Measurements from ENCODE around the gene TIPIN. TPM values are rescaled to one million over a fixed set of nuclear protein-coding genes. Genes with fewer than 3 reads are reported as not detected.

TIPIN gene
- total and polyA plus RNA-seq, 4 experiments from 2014 or later, result 5.0 to 9.0 (median 6.4) TPM

DNA sequence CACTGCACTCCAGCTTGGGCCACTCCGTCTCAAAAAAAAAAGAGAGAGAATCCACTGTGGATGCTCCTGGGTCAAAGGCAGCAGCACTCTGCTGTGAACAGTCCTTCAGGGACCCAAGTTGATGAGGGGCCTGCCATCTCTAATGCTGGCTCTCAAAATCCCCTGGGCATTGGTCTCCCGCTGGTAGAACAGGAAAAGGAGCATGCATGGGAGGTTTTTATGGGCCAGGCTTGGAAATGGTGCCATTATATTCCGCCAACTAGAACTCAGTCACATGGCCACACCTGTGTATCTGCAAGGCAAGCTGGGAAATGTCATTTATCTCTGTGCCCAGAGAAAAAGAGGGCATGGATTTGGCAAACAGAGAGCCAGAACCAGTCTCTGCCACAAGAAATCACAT is 66.5 kb downstream of the TIPIN start:
- H3K27me3 Mint-ChIP-seq, result no peaks in the 10 kb centered on the region
- Histone ChIP-seq H3K27ac (ENCODE audit: low read depth, low read length) (no peak overlapping the region), H3K27me3 (ENCODE audit: insufficient read depth, low read length) (no peaks in the 10 kb centered on the region), H3K4me1 (ENCODE audit: insufficient read depth, low read length) (peaks cover 37% of the 10 kb centered on the region), H3K36me3 (ENCODE audit: insufficient read depth, low read length) (no peaks in the 10 kb centered on the region), H3K9me3 (ENCODE audit: control insufficient read depth in 1 of 2, low read length in 2 of 2) (no peaks in the 10 kb centered on the region), H3K4me3 (ENCODE audit: low read length in 2 of 2) (no peak overlapping the region)
- intact Hi-C loops (cut with micrococcal nuclease), result loop anchor here (5.0 to 10.0 kb wide), 2 partner anchors 97 to 425 kb away; partner anchors contain the start of genes MAP2K1 and RAB11A
- no peaks in the 10 kb centered on the region for H3K36me3 Mint-ChIP-seq
- no peak for DNase-seq
- peaks cover 27 to 39% (median 34%) of the 10 kb centered on the region in 4 donors for H3K4me1 Mint-ChIP-seq
- H3K27ac Mint-ChIP-seq, result peak overlapping the region in 4 of 7 donors; percentile 18 to 68 (median 56)
- ChIA-PET POLR2A (ENCODE audit: partially characterized antibody) (no interaction called here), CTCF (ENCODE audit: partially characterized antibody) (no interaction called here)
- H3K4me3 Mint-ChIP-seq, result peak overlapping the region in 4 of 8 donors; percentile 1 to 12 (median 4)
- H3K9me3 Mint-ChIP-seq, result no peaks in the 10 kb centered on the region

DNA sequence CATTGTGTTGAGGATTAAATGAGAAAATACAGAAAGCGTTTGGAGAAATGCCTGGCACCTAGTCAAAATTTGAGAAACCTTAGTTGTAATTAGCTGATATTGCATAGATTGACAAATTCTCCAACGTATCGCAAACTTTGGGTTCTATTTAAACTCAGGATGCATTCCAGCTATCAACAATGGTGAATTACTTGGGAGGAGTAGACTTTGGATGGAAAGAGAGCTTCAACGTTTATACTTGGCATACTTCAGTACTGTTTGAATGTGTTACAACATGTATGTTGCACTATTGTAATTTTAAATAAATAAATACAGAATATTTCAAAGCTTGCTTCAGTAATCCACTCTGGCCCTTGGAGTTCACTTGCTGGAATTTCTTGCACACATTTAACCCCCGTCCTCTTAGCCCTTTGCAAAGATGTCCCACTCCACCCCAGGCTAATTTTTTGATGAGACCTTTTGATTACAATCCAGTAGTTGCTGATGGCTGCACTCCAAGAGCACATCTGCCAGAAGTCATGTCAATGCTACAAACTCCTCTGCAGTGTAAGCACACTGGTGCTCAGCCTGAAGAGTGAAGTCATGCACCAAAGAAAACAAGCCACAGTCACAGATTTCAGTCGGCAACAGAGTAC is 67.8 kb downstream of the TIPIN start:
- no peaks in the 10 kb centered on the region for H3K36me3 ChIP-seq (ENCODE audit: insufficient read depth, low read length)
- H3K27ac Mint-ChIP-seq, result peak overlapping the region in 1 of 7 donors; percentile 11
- H3K27ac ChIP-seq (ENCODE audit: low read depth, low read length), result no peak overlapping the region
- H3K4me3 ChIP-seq (ENCODE audit: low read length in 2 of 2), result no peak overlapping the region
- H3K4me1 ChIP-seq (ENCODE audit: insufficient read depth, low read length), result peaks cover 28% of the 10 kb centered on the region
- H3K36me3 Mint-ChIP-seq, result no peaks in the 10 kb centered on the region
- H3K27me3 ChIP-seq (ENCODE audit: insufficient read depth, low read length), result no peaks in the 10 kb centered on the region
- intact Hi-C loops (cut with micrococcal nuclease), result no loop called here
- ChIA-PET POLR2A (ENCODE audit: partially characterized antibody) (interaction anchor here (1.0 kb wide), 2 partner anchors 13 to 420 kb away, joined by 3 to 4 read pairs; no protein-coding TSS in a partner anchor), CTCF (ENCODE audit: partially characterized antibody) (interaction anchor here (0.6 to 1.4 kb wide), 5 partner anchors 8 to 308 kb away, joined by 3 to 4 read pairs (median 3); partner anchors contain the start of gene MAP2K1)
- no peaks in the 10 kb centered on the region for H3K27me3 Mint-ChIP-seq
- H3K9me3 Mint-ChIP-seq, result no peaks in the 10 kb centered on the region
- DNase-seq, result no peak
- no peak overlapping the region for H3K4me3 Mint-ChIP-seq
- no peaks in the 10 kb centered on the region for H3K9me3 ChIP-seq (ENCODE audit: control insufficient read depth in 1 of 2, low read length in 2 of 2)
- peaks cover 18 to 28% (median 24%) of the 10 kb centered on the region in 4 donors for H3K4me1 Mint-ChIP-seq

DNA sequence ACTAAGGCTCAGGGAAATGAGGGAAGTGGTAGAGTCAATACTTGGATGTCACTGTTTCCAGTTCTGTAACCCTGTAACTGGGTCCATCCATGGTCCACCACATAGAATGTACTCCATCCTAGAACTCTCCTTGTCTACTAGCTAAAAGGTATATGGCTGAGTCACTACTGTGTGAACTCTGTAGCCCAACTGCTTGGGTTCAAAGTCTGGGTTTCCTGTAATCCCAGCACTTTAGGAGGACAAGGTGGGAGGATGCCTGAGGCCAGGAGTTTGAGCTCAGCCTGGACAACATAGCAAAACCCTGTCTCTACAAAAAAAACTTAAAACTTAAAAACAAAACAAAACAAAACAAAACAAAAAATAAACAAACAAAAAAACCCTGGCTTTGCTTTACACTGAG is 68.4 kb downstream of the TIPIN start:
- no peak overlapping the region for H3K27ac Mint-ChIP-seq
- Histone ChIP-seq H3K27ac (ENCODE audit: low read depth, low read length) (no peak overlapping the region), H3K4me1 (ENCODE audit: insufficient read depth, low read length) (peaks cover 28% of the 10 kb centered on the region), H3K9me3 (ENCODE audit: control insufficient read depth in 1 of 2, low read length in 2 of 2) (no peaks in the 10 kb centered on the region), H3K27me3 (ENCODE audit: insufficient read depth, low read length) (no peaks in the 10 kb centered on the region), H3K36me3 (ENCODE audit: insufficient read depth, low read length) (no peaks in the 10 kb centered on the region), H3K4me3 (ENCODE audit: low read length in 2 of 2) (no peak overlapping the region)
- DNase-seq, result no peak
- H3K9me3 Mint-ChIP-seq, result no peaks in the 10 kb centered on the region
- no peaks in the 10 kb centered on the region for H3K36me3 Mint-ChIP-seq
- ChIA-PET POLR2A (ENCODE audit: partially characterized antibody) (interaction anchor here (1.0 kb wide), 2 partner anchors 14 to 419 kb away, joined by 3 to 4 read pairs; no protein-coding TSS in a partner anchor), CTCF (ENCODE audit: partially characterized antibody) (interaction anchor here (0.6 to 1.4 kb wide), 5 partner anchors 8 to 308 kb away, joined by 3 to 4 read pairs (median 3); no protein-coding TSS in a partner anchor)
- no peaks in the 10 kb centered on the region for H3K27me3 Mint-ChIP-seq
- intact Hi-C loops (cut with micrococcal nuclease), result no loop called here
- H3K4me3 Mint-ChIP-seq, result no peak overlapping the region
- peaks cover 18 to 28% (median 24%) of the 10 kb centered on the region in 4 donors for H3K4me1 Mint-ChIP-seq

DNA sequence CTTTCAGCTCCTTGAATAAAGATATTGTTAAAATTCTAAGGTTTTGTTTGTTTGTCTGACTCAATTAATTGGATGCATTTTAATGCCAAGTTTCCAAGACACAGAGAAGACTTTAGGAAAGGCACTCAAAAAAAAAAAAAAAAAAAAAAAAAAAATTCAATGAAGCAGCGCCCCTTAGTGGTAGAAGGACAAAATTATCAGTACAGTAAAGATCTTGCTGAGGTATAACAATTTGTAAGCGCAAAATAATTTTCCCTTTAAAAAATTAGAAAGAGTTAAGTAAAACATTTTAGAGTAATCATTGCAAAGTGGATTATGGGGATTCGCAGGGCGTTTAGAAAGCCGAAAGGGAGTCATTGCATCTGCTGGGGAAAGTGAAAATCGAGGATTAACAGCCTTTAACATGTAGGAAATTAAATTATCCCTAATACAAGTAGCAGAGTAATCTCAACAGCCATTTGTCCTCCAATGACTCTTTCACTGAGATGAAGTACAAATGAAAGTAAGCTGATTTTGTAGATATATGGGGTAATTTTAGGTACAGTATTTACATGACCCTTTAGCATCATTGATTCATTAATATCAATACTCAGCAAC is 68.9 kb downstream of the TIPIN start:
- Histone ChIP-seq H3K4me1 (ENCODE audit: insufficient read depth, low read length) (peaks cover 24% of the 10 kb centered on the region), H3K9me3 (ENCODE audit: control insufficient read depth in 1 of 2, low read length in 2 of 2) (no peaks in the 10 kb centered on the region), H3K27ac (ENCODE audit: low read depth, low read length) (no peak overlapping the region), H3K4me3 (ENCODE audit: low read length in 2 of 2) (no peak overlapping the region), H3K27me3 (ENCODE audit: insufficient read depth, low read length) (no peaks in the 10 kb centered on the region), H3K36me3 (ENCODE audit: insufficient read depth, low read length) (no peaks in the 10 kb centered on the region)
- Mint-ChIP-seq H3K4me1 (peaks cover 17 to 26% (median 22%) of the 10 kb centered on the region in 4 donors), H3K4me3 (no peak overlapping the region), H3K36me3 (no peaks in the 10 kb centered on the region), H3K27ac (peak overlapping the region in 3 of 7 donors; percentile 22 to 68 (median 26)), H3K9me3 (no peaks in the 10 kb centered on the region), H3K27me3 (no peaks in the 10 kb centered on the region)
- ChIA-PET POLR2A (ENCODE audit: partially characterized antibody) (interaction anchor here (1.0 kb wide), 2 partner anchors 14 to 419 kb away, joined by 3 to 4 read pairs; no protein-coding TSS in a partner anchor), CTCF (ENCODE audit: partially characterized antibody) (interaction anchor here (0.7 to 1.6 kb wide), 10 partner anchors 9 to 673 kb away, joined by 3 to 6 read pairs (median 4); no protein-coding TSS in a partner anchor)
- peak in 4 of 5 donors; percentile 25 to 32 (median 29) for DNase-seq
- intact Hi-C loops (cut with micrococcal nuclease), result loop anchor here (2.0 kb wide), 1 partner anchor 649 kb away; no protein-coding TSS in a partner anchor

Other genes with a start within 250 kb of the TIPIN start
- gene MEGF11, start 102.9 kb downstream of the TIPIN start, total RNA-seq, result not detected
- gene MEGF11, start 102.9 kb downstream of the TIPIN start, polyA plus RNA-seq, result under 1 TPM in 1 of 2 donors, not detected in 1; 0.69 TPM
- 10 to 100 TPM; 36.8 to 40.3 TPM for gene DIS3L, start 63.1 kb downstream of the TIPIN start, total RNA-seq
- gene DIS3L, start 63.1 kb downstream of the TIPIN start, polyA plus RNA-seq, result 10 to 100 TPM; 32.4 to 35.6 TPM
- gene MAP2K1, start 30.2 kb upstream of the TIPIN start, total RNA-seq, result 10 to 100 TPM; 54.0 to 54.9 TPM
- gene MAP2K1, start 30.2 kb upstream of the TIPIN start, polyA plus RNA-seq, result 10 to 100 TPM; 44.9 to 71.2 TPM
- 10 to 100 TPM; 32.5 to 36.6 TPM for gene SNAPC5, start 141.1 kb upstream of the TIPIN start, total RNA-seq
- gene SNAPC5, start 141.1 kb upstream of the TIPIN start, polyA plus RNA-seq, result 10 to 100 TPM; 58.2 to 76.1 TPM
- 1,000 to 10,000 TPM; 3,820 to 4,004 TPM for gene RPL4, start 148.2 kb upstream of the TIPIN start, total RNA-seq
- 1,000 to 10,000 TPM; 1,070 to 1,459 TPM for gene RPL4, start 148.2 kb upstream of the TIPIN start, polyA plus RNA-seq
- gene ZWILCH, start 148.6 kb upstream of the TIPIN start, total RNA-seq, result 1 to 10 TPM; 5.1 to 6.5 TPM
- gene ZWILCH, start 148.6 kb upstream of the TIPIN start, polyA plus RNA-seq, result 1 to 10 TPM; 6.2 to 7.2 TPM
- gene LCTL, start 209.3 kb upstream of the TIPIN start, total RNA-seq, result not detected
- not detected for gene LCTL, start 209.3 kb upstream of the TIPIN start, polyA plus RNA-seq

All from CD4-positive, alpha-beta memory T cell (primary cell).